HEK293 (cell line): Measurements from ENCODE around the gene FKBP14.
A peak's percentile ranks its signal among the peaks of the same experiment; 100 is the strongest.

ENCODE experiments used
- CTCF ChIA-PET: fragments of 350-600 bp; formaldehyde crosslinking; extraction: SDS; loops from one replicate; lab custom pipeline; 2021; ENCODE audit warnings: antibody characterized with exemption; lab: Yijun Ruan, JAX
- POLR2A ChIA-PET: fragments of 300-600 bp; formaldehyde crosslinking; extraction: SDS; loops from one replicate; lab custom pipeline; 2020; ENCODE audit warnings: antibody characterized with exemption, inconsistent platforms; lab: Yijun Ruan, JAX
- H3K27ac ChIP-seq: fragments of 200-500 bp; sonication (Bioruptor generic); 2 replicates; pipeline ENCODE4 v1.5.1; 2014; ENCODE audit warnings: low read depth, low read length, control low read depth, inconsistent platforms; ENCODE audit errors: extremely low read depth
- H3K36me3 ChIP-seq, 2 experiments: fragments of 200-500 bp in 1 of 2; sonication (Bioruptor generic) in 1 of 2; 1 replicate in 1 of 2; 2 replicates in 1 of 2; pipeline ENCODE4 v1.5.1; 2014 to 2017; ENCODE audit warnings: inconsistent platforms in 2 of 2, low read length in 2 of 2; ENCODE audit not compliant: control insufficient read depth in 2 of 2, insufficient read depth in 1 of 2
- H3K4me1 ChIP-seq: fragments of 200-500 bp; sonication (Bioruptor generic); 2 replicates; pipeline ENCODE4 v1.5.1; 2014; ENCODE audit warnings: mild to moderate bottlenecking, low read length, inconsistent platforms; ENCODE audit not compliant: control insufficient read depth, insufficient read depth
- H3K4me3 ChIP-seq: 2 replicates; pipeline ENCODE4 v1.5.1; 2011; ENCODE audit warnings: low read depth, mild to moderate bottlenecking, control low read depth, low read length, moderate library complexity
- H3K9me3 ChIP-seq: fragments of 200-500 bp; sonication (Bioruptor generic); 2 replicates; pipeline ENCODE4 v1.5.1; 2014; ENCODE audit warnings: low read depth, low read length, inconsistent platforms; ENCODE audit not compliant: control insufficient read depth, insufficient read depth
- EGR2 ChIP-seq: fragments of 450-650 bp; formaldehyde crosslinking; IDR thresholded peaks from 2 replicates; pipeline ENCODE4 v1.5.1; 2016; ENCODE audit warnings: low read depth, missing biosample characterization, missing genetic modification characterization
- GLI2 ChIP-seq: fragments of 450-650 bp; formaldehyde crosslinking; IDR thresholded peaks from 2 replicates; pipeline ENCODE4; 2017; ENCODE audit warnings: missing biosample characterization, missing genetic modification characterization, low read depth, borderline replicate concordance
- IKZF3 ChIP-seq: fragments of 450-650 bp; IDR thresholded peaks from 2 replicates; pipeline ENCODE4 v1.5.0; 2018; ENCODE audit warnings: missing biosample characterization, mild to moderate bottlenecking, missing genetic modification characterization, moderate library complexity
- OVOL3 ChIP-seq: fragments of 450-650 bp; formaldehyde crosslinking; IDR thresholded peaks from 2 replicates; pipeline ENCODE4 v1.5.1; 2016; ENCODE audit warnings: missing biosample characterization, missing genetic modification characterization
- SP7 ChIP-seq: fragments of 450-650 bp; formaldehyde crosslinking; IDR thresholded peaks from 2 replicates; pipeline ENCODE4 v1.5.1; 2016; ENCODE audit warnings: missing biosample characterization, missing genetic modification characterization
- ZIC2 ChIP-seq: fragments of 450-650 bp; formaldehyde crosslinking; IDR thresholded peaks from 2 replicates; pipeline ENCODE4 v1.5.1; 2016; ENCODE audit warnings: missing biosample characterization, missing genetic modification characterization
- ZNF10 ChIP-seq: fragments of 450-650 bp; formaldehyde crosslinking; IDR thresholded peaks from 2 replicates; pipeline ENCODE4 v1.5.1; 2017; ENCODE audit warnings: missing biosample characterization, missing genetic modification characterization
- ZNF138 ChIP-seq: fragments of 450-650 bp; formaldehyde crosslinking; IDR thresholded peaks from 2 replicates; pipeline ENCODE4 v1.5.1; 2016; ENCODE audit warnings: missing biosample characterization, missing genetic modification characterization, borderline replicate concordance
- ZNF214 ChIP-seq: fragments of 450-650 bp; formaldehyde crosslinking; IDR thresholded peaks from 2 replicates; pipeline ENCODE4 v1.5.1; 2017; ENCODE audit warnings: missing biosample characterization, mild to moderate bottlenecking, missing genetic modification characterization, borderline replicate concordance
- ZNF350 ChIP-seq: fragments of 450-650 bp; formaldehyde crosslinking; IDR thresholded peaks from 2 replicates; pipeline ENCODE4 v1.5.0; 2017; ENCODE audit warnings: missing biosample characterization, mild to moderate bottlenecking, missing genetic modification characterization
- ZNF521 ChIP-seq: fragments of 450-650 bp; formaldehyde crosslinking; IDR thresholded peaks from 2 replicates; pipeline ENCODE4 v1.5.1; 2017; ENCODE audit warnings: missing biosample characterization, mild to moderate bottlenecking, missing genetic modification characterization
- ZNF621 ChIP-seq: fragments of 450-650 bp; formaldehyde crosslinking; IDR thresholded peaks from 2 replicates; pipeline ENCODE4 v1.5.1; 2017; ENCODE audit warnings: missing biosample characterization, missing genetic modification characterization
- ZNF768 ChIP-seq: fragments of 450-650 bp; formaldehyde crosslinking; IDR thresholded peaks from 2 replicates; pipeline ENCODE4 v1.5.1; 2018; ENCODE audit warnings: missing biosample characterization, mild to moderate bottlenecking, missing genetic modification characterization
- ZNF785 ChIP-seq: fragments of 450-650 bp; formaldehyde crosslinking; IDR thresholded peaks from 2 replicates; pipeline ENCODE4 v1.5.1; 2016; ENCODE audit warnings: missing biosample characterization, missing genetic modification characterization
- TF ChIP-seq, protein P1 (sequence below): fragments of 450-650 bp; formaldehyde crosslinking; IDR thresholded peaks from 2 replicates; pipeline ENCODE4 v1.5.1; 2016; ENCODE audit warnings: missing biosample characterization, missing genetic modification characterization

The FKBP14 gene

DNA sequence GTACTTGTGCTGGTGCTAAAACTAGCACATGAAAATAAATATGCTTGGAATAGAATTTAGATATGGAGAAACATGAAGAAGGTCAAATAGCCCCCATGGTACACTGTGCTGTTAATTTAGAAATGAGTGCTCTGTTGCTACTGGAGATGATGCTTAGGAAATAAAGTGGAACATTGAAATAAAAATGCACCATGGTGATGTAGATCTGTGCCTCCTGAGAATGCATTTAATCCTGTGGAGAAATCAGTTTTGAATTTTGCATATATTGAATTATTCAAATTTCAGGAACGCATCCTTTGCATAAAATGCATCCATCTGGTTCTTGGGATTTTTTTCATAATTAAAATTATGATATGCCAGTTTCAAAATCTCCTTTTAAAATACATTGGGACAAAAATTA lies 46.2 kb upstream of the FKBP14 start:
- peaks cover 3% of the 10 kb centered on the region; the same call in 1 of the 2 replicates for H3K4me1 ChIP-seq
- H3K36me3 ChIP-seq: peaks cover 0 to 8% of the 10 kb centered on the region in 2 experiments; a peak in 1 of 3 replicates
- no peaks in the 10 kb centered on the region for H3K9me3 ChIP-seq
- CTCF ChIA-PET: interaction anchor here (0.6 to 4.2 kb wide), 5 partner anchors 11 to 512 kb away, joined by 3 to 34 read pairs (median 4); no protein-coding TSS in a partner anchor
- H3K4me3 ChIP-seq: no peak overlapping the region
- TF ChIP-seq IKZF3 (tag by site-specific recombination) (no peak), ZNF785 (tag by site-specific recombination) (no peak), ZNF768 (tag by site-specific recombination) (no peak), ZNF138 (tag by site-specific recombination) (no peak), ZIC2 (tag by site-specific recombination) (no peak)
- H3K27ac ChIP-seq: no peak overlapping the region
- POLR2A ChIA-PET: no interaction called here

DNA sequence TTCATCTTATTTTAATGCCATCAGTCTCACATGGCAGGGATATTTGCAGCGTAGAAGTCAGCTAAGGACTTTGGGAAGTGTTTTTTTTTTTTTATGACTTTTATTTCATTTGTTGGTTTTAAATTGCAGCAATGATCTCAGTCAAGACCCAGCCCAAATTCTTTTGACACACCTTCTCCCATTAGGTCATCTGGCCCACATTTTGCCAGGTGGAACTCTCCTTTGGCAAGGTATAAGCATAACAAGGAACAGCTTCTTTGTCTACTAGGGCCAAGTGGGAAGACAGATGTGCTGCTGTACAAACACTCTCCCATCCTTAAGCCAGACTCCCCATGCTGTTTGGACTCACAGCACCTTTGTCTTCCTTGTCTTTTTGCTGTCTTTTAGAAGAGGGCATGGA lies 43.5 kb upstream of the FKBP14 start:
- CTCF ChIA-PET: interaction anchor here (0.6 to 1.1 kb wide), 2 partner anchors 9 to 21 kb away, joined by 3 to 5 read pairs; no protein-coding TSS in a partner anchor

DNA sequence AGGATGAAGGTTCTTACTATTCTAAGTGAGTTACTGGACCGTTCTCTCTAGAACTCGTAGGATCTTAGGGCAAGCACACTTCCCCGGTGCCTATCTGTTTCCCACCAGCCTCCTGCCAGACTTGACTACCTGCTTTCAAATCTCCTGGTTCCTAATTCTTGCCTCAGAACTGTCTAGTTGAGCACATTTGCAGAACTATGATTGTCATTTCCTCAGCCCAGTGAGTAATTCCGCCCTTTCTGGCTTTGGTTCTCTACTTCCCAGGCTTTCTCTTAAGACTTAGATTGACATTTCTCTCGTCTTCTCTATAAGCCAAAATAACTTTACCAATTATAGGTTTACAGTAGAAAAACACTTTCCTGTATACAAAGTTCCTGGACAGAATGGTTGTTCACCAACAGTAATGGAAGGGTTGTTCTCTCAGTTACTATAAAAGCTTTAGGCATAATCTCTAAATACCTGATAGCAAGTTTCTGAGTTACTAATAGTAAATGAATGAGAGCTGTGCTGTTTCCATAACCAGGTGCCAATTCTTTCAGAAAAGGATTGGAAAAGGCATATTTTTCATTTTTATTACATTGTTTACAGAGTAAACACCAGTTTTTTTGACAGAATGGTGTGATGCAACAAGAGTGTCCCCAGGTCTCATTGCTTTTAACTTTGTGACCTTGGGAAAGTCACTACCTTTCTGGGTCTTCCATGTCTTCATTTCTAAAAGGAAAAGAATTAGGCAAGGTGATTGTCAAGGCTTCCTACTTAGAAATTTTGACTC lies 42.8 kb upstream of the FKBP14 start:
- POLR2A ChIA-PET: no interaction called here
- H3K4me1 ChIP-seq: no peaks in the 10 kb centered on the region
- no peaks in the 10 kb centered on the region for H3K9me3 ChIP-seq
- peaks cover 0 to 10% of the 10 kb centered on the region in 2 experiments; a peak in 2 of 3 replicates for H3K36me3 ChIP-seq
- TF ChIP-seq ZNF214 (tag by site-specific recombination) (no peak), OVOL3 (no peak), ZNF521 (no peak), EGR2 (tag by site-specific recombination) (no peak), ZNF350 (tag by site-specific recombination) (no peak)
- no peak overlapping the region for H3K4me3 ChIP-seq
- H3K27ac ChIP-seq: no peak overlapping the region
- CTCF ChIA-PET: interaction anchor here (1.1 kb wide), 1 partner anchor 8 kb away, joined by 5 read pairs; no protein-coding TSS in a partner anchor

More for the DNA sequence above, 43.5 kb upstream of the FKBP14 start:
- Histone ChIP-seq H3K27ac (no peak overlapping the region), H3K4me1 (no peaks in the 10 kb centered on the region), H3K4me3 (no peak overlapping the region), H3K9me3 (no peaks in the 10 kb centered on the region), H3K36me3 (peaks cover 0 to 8% of the 10 kb centered on the region in 2 experiments; a peak in 2 of 3 replicates)
- POLR2A ChIA-PET: interaction anchor here (0.6 kb wide), 1 partner anchor 319 kb away, joined by 3 read pairs; no protein-coding TSS in a partner anchor
- TF ChIP-seq ZNF10 (tag by site-specific recombination) (no peak), ZNF621 (tag by site-specific recombination) (no peak), GLI2 (tag by site-specific recombination) (no peak)

DNA sequence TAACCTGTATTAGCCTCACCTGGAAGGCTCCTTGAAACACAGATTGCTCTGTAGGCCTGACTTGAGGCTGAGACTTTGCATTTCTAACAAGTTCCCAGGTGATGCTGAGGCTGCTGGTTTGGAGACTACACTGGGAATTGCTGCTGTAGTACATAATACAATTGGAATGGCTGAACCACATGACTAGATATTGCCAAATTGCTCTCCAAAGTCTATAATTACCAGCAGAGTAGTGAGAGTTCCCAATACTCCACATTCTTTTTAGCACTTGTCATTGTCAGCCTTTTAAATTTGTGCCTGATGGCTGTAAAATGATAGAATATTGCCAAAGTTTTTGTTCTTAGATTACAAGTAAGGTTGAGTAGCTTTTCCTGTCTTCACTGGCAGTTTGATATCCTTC lies 41.6 kb upstream of the FKBP14 start:
- ChIA-PET POLR2A (no interaction called here), CTCF (no interaction called here)
- Histone ChIP-seq H3K27ac (no peak overlapping the region), H3K4me1 (no peaks in the 10 kb centered on the region), H3K36me3 (peaks cover 0 to 22% of the 10 kb centered on the region in 2 experiments; a peak in 2 of 3 replicates), H3K4me3 (no peak overlapping the region), H3K9me3 (no peaks in the 10 kb centered on the region)
- TF ChIP-seq, protein P1, sequence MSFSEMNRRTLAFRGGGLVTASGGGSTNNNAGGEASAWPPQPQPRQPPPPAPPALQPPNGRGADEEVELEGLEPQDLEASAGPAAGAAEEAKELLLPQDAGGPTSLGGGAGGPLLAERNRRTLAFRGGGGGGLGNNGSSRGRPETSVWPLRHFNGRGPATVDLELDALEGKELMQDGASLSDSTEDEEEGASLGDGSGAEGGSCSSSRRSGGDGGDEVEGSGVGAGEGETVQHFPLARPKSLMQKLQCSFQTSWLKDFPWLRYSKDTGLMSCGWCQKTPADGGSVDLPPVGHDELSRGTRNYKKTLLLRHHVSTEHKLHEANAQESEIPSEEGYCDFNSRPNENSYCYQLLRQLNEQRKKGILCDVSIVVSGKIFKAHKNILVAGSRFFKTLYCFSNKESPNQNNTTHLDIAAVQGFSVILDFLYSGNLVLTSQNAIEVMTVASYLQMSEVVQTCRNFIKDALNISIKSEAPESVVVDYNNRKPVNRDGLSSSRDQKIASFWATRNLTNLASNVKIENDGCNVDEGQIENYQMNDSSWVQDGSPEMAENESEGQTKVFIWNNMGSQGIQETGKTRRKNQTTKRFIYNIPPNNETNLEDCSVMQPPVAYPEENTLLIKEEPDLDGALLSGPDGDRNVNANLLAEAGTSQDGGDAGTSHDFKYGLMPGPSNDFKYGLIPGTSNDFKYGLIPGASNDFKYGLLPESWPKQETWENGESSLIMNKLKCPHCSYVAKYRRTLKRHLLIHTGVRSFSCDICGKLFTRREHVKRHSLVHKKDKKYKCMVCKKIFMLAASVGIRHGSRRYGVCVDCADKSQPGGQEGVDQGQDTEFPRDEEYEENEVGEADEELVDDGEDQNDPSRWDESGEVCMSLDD (tag by site-specific recombination): no peak
- TF ChIP-seq SP7: peak; percentile 61
